Activated CD8-positive, alpha-beta memory T cell treated with anti-CD3 and anti-CD28 coated beads, Interleukin-2, amount 10 ng/mL, durations not matched to agents 7 days and 5 days (primary cell): Measurements from ENCODE around the gene BUD13. TPM values are rescaled to one million over a fixed set of nuclear protein-coding genes. Genes with fewer than 3 reads are reported as not detected.

Experiments used
- ATAC-seq: fragments of 150-1000 bp; cut with Tn5 transposase; one replicate; pipeline ENCODE4 v1.10.0; 2021; ENCODE audit warnings: moderate library complexity
- CTCF ChIA-PET: fragments of 350-600 bp; sonication (Branson Sonifier 250); formaldehyde crosslinking; loops from one replicate; lab custom pipeline; 2021; ENCODE audit warnings: antibody characterized with exemption; lab: Charles Lee
- DNase-seq: peaks from one replicate; pipeline ENCODE4 v3.0.0-alpha.2; 2020
- H3K27ac Mint-ChIP-seq: one replicate; pipeline ENCODE4 v1.8.0; 2021; ENCODE audit warnings: mild to moderate bottlenecking, mixed read lengths
- H3K27me3 Mint-ChIP-seq: one replicate; pipeline ENCODE4 v1.8.0; 2021; ENCODE audit warnings: mixed read lengths
- H3K36me3 Mint-ChIP-seq: one replicate; pipeline ENCODE4 v1.8.0; 2021; ENCODE audit warnings: mild to moderate bottlenecking, mixed read lengths
- H3K4me1 Mint-ChIP-seq: one replicate; pipeline ENCODE4 v1.8.0; 2021; ENCODE audit warnings: mixed read lengths
- H3K4me3 Mint-ChIP-seq: one replicate; pipeline ENCODE4 v1.8.0; 2021; ENCODE audit warnings: mild to moderate bottlenecking, moderate library complexity, mixed read lengths
- H3K9me3 Mint-ChIP-seq: one replicate; pipeline ENCODE4 v1.8.0; 2022; ENCODE audit warnings: low read depth, mixed read lengths
- total RNA-seq, 2 experiments: library from RNA; stranded (reverse); gene quantifications; one replicate each; pipeline ENCODE4 v1.2.3, GENCODE V29; 2021

The BUD13 gene
- total RNA-seq, 2 experiments from 2014 or later, result 35.2 to 40.2 TPM

DNA sequence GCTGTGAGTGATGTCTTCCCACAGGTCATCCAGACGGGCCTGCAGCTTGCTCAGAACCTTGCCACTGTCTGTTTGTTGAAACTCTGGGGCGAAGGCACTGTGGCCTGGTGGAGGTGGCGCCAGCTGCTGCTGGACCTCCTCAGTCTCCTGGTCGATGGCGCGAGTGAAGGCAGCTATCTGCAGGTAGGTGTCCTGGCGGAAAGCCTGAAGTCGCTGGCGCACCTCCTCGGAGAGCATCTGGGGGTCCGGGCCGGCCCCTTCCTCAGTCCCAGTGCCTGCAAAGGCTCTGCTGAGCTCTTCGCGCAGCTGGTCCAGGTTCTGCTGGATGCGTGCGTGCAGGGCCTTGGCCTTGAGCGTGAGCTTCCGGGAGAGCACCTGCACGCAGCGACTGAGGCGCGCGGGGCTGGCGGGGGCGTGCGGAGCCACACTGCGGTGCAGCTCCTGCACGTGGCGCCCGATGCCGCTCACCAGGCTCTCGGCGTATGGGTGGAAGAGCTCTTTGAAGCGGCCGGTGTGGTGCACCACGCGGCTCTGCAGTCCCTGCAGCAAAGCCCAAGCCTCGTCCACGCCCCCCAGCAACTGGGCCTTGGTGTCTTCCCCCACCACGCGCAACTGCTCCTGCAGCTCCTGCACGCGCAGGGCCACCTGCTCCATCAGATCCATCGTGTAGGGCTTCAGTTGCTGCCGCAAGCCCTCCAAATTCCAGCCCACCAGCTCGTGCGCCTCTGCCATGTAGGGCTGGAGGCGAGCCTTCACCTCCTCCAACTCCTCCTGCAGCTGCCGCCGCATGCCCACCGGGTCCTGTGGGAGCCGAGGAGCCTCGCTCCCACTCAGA lies 17.6 kb upstream of the BUD13 start:
- DNase-seq (no peak), ATAC-seq (no peak)
- Mint-ChIP-seq H3K4me3 (no peak overlapping the region), H3K27ac (no peak overlapping the region), H3K27me3 (peaks cover 2% of the 10 kb centered on the region), H3K36me3 (peaks cover 16% of the 10 kb centered on the region), H3K4me1 (peaks cover 32% of the 10 kb centered on the region), H3K9me3 (no peaks in the 10 kb centered on the region)
- CTCF ChIA-PET, result interaction anchor here (0.6 to 9.1 kb wide), 33 partner anchors 8 to 436 kb away, joined by 3 to 187 read pairs (median 5); partner anchors contain the start of genes APOA1, APOA4, APOC3 and BUD13

DNA sequence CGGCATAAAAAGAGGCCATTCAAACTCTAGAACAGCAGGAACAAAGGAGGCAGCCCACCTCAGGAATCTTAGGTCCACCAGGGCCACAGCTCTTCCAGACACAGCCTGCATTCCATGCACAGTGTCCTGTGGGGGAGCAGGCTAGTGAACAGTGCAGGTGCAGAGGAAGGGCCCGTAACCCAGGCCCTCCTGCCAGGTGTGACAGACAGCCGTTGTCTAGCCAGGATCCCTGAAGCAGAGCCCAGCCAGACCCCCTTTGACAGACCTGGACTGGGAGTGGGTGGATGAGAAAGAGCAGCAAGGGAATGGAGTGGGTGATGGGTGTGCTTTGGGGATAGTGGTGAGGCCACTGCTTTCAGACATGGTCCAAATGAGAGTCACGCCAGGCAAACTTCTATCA lies 16.2 kb upstream of the BUD13 start:
- H3K27me3 Mint-ChIP-seq, result peaks cover 2% of the 10 kb centered on the region
- H3K36me3 Mint-ChIP-seq, result peaks cover 30% of the 10 kb centered on the region
- no peaks in the 10 kb centered on the region for H3K9me3 Mint-ChIP-seq
- H3K4me3 Mint-ChIP-seq, result no peak overlapping the region
- DNase-seq, result no peak
- CTCF ChIA-PET, result interaction anchor here (1.1 to 9.1 kb wide), 7 partner anchors 12 to 316 kb away, joined by 4 to 187 read pairs (median 38); partner anchors contain the start of genes APOA1, BUD13 and SIK3
- no peak overlapping the region for H3K27ac Mint-ChIP-seq
- peaks cover 46% of the 10 kb centered on the region for H3K4me1 Mint-ChIP-seq
- ATAC-seq, result no peak

DNA sequence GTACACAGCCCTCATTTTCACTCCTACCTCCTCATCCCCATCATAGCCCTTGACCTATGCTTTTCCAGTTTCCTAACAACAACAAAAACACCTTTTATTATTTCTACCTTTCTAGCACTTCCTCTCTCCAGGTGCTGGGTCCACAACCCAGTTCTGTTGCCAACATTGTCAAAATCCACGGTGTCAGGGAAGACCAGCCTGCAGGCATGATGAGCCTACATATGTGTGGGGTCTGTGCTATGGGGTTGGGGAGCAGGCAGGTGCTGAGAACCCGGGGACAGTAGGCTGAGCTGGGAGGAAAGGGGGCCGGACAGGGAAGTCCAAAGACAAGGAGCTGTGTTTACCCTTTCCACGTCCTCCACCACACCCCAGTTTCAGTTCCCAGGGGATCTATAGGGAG lies 15.7 kb upstream of the BUD13 start:
- Mint-ChIP-seq H3K27ac (peak overlapping the region; percentile 88), H3K4me1 (peaks cover 48% of the 10 kb centered on the region), H3K36me3 (peaks cover 32% of the 10 kb centered on the region), H3K4me3 (peak overlapping the region; percentile 82), H3K9me3 (no peaks in the 10 kb centered on the region), H3K27me3 (peaks cover 2% of the 10 kb centered on the region)
- CTCF ChIA-PET, result interaction anchor here (1.1 to 9.1 kb wide), 10 partner anchors 10 to 317 kb away, joined by 3 to 187 read pairs (median 4); partner anchors contain the start of genes APOA1, BUD13 and SIK3
- no peak for ATAC-seq
- DNase-seq, result no peak

DNA sequence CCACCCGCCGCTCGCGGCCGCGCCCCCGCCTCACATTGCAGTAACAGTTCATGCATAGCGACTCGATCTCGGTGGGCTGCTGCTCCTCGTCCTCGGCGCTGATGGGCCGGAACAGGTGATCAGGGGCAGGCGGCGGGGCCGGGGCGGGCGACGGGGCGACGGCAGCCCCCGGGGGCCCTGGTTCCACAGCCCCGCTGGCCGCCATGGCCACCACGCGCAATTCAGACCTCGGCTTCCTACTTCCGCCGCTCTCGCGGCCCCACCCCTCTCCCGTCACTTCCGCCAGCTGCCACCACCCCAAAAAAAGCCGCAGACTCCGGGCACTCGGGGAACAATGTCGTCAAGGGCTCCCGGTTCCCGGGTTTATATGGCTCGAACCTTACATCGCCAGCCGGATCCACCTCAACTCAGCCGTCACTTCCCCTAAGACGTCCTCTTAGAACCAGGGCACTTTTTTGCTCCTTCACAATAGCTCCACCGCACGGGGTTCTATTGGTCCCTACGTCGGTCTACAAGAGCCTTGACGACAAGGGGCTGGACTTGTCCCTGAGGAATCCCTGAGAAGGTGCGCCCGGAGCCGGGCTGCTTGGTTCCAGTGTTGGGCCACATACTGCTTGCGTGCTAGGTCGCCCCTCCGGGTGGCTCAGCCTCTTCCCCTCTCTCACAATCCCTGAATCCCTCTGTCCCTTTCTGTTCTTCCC lies 15.1 kb upstream of the BUD13 start, which contains the start of gene ZPR1:
ZPR1 (minus strand) TSS at position 238 of the 701 bp plus-strand sequence; CDS start at position 205, 33 bp downstream.
- Mint-ChIP-seq H3K36me3 (peaks cover 38% of the 10 kb centered on the region), H3K27me3 (peaks cover 2% of the 10 kb centered on the region), H3K4me3 (peak within 1 kb of the TSS; percentile 82), H3K27ac (peak within 1 kb of the TSS; percentile 88), H3K9me3 (no peaks in the 10 kb centered on the region), H3K4me1 (peaks cover 54% of the 10 kb centered on the region)
- CTCF ChIA-PET, result interaction anchor here (0.8 to 9.1 kb wide), 13 partner anchors 9 to 443 kb away, joined by 3 to 187 read pairs (median 5); partner anchors contain the start of genes APOA1, BUD13 and SIK3
- DNase-seq (peak; percentile 91), ATAC-seq (peak; percentile 89)

DNA sequence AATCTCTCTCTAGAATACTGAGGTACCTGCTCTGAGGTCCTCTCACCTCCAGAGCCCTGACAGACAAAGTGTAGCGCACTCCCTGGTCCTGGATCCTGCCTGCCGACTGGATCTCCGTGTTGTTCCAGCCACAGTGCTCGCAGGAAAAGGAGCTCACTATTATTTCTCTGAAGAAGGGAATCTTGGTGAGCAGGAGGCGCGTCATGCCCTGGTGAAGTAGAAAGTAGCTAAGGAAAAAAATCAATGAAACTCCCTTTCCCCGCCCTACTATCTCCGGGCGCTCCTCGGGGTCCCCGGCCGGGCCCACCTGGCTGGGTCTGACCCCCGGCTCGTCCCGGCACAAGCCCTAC lies 14.6 kb upstream of the BUD13 start:
- H3K27ac Mint-ChIP-seq, result peak overlapping the region; percentile 71
- H3K4me3 Mint-ChIP-seq, result peak overlapping the region; percentile 82
- peaks cover 42% of the 10 kb centered on the region for H3K36me3 Mint-ChIP-seq
- DNase-seq, result no peak
- no peaks in the 10 kb centered on the region for H3K9me3 Mint-ChIP-seq
- H3K27me3 Mint-ChIP-seq, result peaks cover 2% of the 10 kb centered on the region
- peaks cover 59% of the 10 kb centered on the region for H3K4me1 Mint-ChIP-seq
- CTCF ChIA-PET, result interaction anchor here (0.6 to 9.1 kb wide), 13 partner anchors 9 to 443 kb away, joined by 3 to 187 read pairs (median 5); partner anchors contain the start of genes APOA1, BUD13 and SIK3
- ATAC-seq, result peak; percentile 2

GRCh38 chr11:116786966-116787365 lies 14.2 kb upstream of the BUD13 start:
- no peak for DNase-seq
- no peak for ATAC-seq
- Mint-ChIP-seq H3K4me3 (peak overlapping the region; percentile 82), H3K27me3 (peaks cover 2% of the 10 kb centered on the region), H3K4me1 (peaks cover 64% of the 10 kb centered on the region), H3K27ac (peak overlapping the region; percentile 71), H3K36me3 (peaks cover 47% of the 10 kb centered on the region), H3K9me3 (no peaks in the 10 kb centered on the region)
- CTCF ChIA-PET, result interaction anchor here (0.6 to 9.1 kb wide), 13 partner anchors 8 to 444 kb away, joined by 3 to 187 read pairs (median 5); partner anchors contain the start of genes APOA1, BUD13 and SIK3

- Mint-ChIP-seq H3K27me3 (peaks cover 2% of the 10 kb centered on the region), H3K27ac (peak overlapping the region; percentile 5), H3K4me3 (peak overlapping the region; percentile 82), H3K9me3 (no peaks in the 10 kb centered on the region), H3K36me3 (peaks cover 50% of the 10 kb centered on the region), H3K4me1 (peaks cover 67% of the 10 kb centered on the region)
- CTCF ChIA-PET, result interaction anchor here (0.8 to 9.1 kb wide), 6 partner anchors 12 to 444 kb away, joined by 3 to 187 read pairs (median 33); partner anchors contain the start of genes APOA1 and BUD13
- no peak for ATAC-seq
- DNase-seq, result no peak
Observed at GRCh38 chr11:116786326-116786725, 13.5 kb upstream of the BUD13 start.

- Mint-ChIP-seq H3K4me1 (peaks cover 74% of the 10 kb centered on the region), H3K9me3 (no peaks in the 10 kb centered on the region), H3K27ac (peak overlapping the region; percentile 78), H3K36me3 (peaks cover 81% of the 10 kb centered on the region), H3K27me3 (no peaks in the 10 kb centered on the region), H3K4me3 (no peak overlapping the region)
- CTCF ChIA-PET, result interaction anchor here (1.0 to 1.5 kb wide), 2 partner anchors 9 to 53 kb away, joined by 6 to 8 read pairs; partner anchors contain the start of gene APOA5
- peak; percentile 62 for DNase-seq
- peak; percentile 67 for ATAC-seq
Observed at GRCh38 chr11:116782728-116783127, 9.9 kb upstream of the BUD13 start.

DNA sequence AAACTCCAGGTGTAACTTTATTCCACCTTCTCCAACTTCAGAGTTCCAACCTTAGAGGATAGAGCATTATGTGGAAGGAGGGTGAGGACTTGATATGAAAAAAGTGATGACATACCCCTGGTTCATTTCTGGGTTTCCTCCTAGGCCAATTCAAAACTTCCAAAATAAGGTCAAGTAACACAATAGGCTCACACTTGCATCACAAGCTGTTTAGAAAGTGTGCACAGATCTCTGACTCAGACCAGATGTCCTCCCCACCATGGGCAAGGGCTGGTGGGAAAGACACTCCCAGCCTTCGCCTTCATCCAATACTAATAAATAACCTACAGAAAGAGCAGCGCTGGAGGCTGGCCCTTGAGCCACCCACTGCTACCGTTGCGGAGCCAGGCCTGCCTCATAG lies 5.8 kb upstream of the BUD13 start:
- H3K27ac Mint-ChIP-seq, result no peak overlapping the region
- no peaks in the 10 kb centered on the region for H3K27me3 Mint-ChIP-seq
- no peak overlapping the region for H3K4me3 Mint-ChIP-seq
- H3K4me1 Mint-ChIP-seq, result peaks cover 67% of the 10 kb centered on the region
- H3K9me3 Mint-ChIP-seq, result no peaks in the 10 kb centered on the region
- H3K36me3 Mint-ChIP-seq, result peaks cover 68% of the 10 kb centered on the region
- CTCF ChIA-PET, result interaction anchor here (1.6 kb wide), 1 partner anchor 9 kb away, joined by 5 read pairs; the partner anchor contains the start of gene ZPR1
- DNase-seq, result no peak
- no peak for ATAC-seq

DNA sequence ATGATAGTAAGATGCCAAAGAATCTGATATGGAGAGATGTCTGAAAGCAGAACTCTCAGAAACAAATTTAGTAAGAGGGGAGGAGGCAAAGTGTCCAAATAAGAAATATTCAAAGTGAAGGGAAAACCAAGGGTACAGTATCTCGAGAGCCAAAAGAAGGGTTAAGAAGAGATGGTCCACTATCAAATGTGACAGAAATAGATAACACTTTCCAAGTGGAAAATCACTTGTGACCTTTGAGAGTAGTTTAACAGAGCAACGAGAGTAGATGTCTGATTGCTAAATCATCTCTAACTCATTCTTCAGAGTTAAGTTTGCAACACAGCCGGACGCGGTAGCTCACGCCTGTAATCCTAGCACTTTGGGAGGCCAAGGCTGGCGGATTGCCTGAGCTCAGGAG lies 4.3 kb upstream of the BUD13 start:
- Mint-ChIP-seq H3K4me1 (peaks cover 57% of the 10 kb centered on the region), H3K36me3 (peaks cover 55% of the 10 kb centered on the region), H3K27ac (no peak overlapping the region), H3K27me3 (no peaks in the 10 kb centered on the region), H3K4me3 (no peak overlapping the region), H3K9me3 (no peaks in the 10 kb centered on the region)
- DNase-seq (no peak), ATAC-seq (no peak)
- CTCF ChIA-PET, result no interaction called here

- ATAC-seq (no peak), DNase-seq (no peak)
- no peaks in the 10 kb centered on the region for H3K27me3 Mint-ChIP-seq
- H3K4me3 Mint-ChIP-seq, result no peak overlapping the region
- peaks cover 52% of the 10 kb centered on the region for H3K36me3 Mint-ChIP-seq
- CTCF ChIA-PET, result interaction anchor here (6.0 kb wide), 1 partner anchor 12 kb away, joined by 59 read pairs; the partner anchor contains the start of genes APOA5 and ZPR1
- no peaks in the 10 kb centered on the region for H3K9me3 Mint-ChIP-seq
- no peak overlapping the region for H3K27ac Mint-ChIP-seq
- peaks cover 60% of the 10 kb centered on the region for H3K4me1 Mint-ChIP-seq
Observed at GRCh38 chr11:116776522-116776984, 3.8 kb upstream of the BUD13 start.

DNA sequence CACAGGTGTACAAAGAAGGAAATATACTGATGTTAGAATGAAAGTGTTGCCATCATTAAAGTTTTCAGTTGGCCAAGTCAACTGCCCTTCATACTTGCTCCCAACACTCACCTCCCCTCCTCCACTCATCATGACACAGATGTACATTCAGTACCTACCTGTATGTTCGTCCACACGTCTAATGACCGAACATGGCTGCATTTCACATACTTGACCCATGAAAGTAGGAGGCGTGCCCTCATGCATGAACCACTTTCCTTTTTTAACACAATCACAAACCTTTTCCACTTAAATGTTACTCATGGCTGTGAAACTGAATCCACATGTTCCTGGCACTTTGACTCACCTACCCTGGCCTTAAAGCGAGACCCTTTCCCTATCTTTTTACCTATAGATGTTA lies 3.2 kb upstream of the BUD13 start:
- Mint-ChIP-seq H3K4me1 (peaks cover 59% of the 10 kb centered on the region), H3K27me3 (no peaks in the 10 kb centered on the region), H3K27ac (peak overlapping the region; percentile 4), H3K4me3 (no peak overlapping the region), H3K36me3 (peaks cover 47% of the 10 kb centered on the region), H3K9me3 (no peaks in the 10 kb centered on the region)
- ATAC-seq, result no peak
- no peak for DNase-seq
- CTCF ChIA-PET, result interaction anchor here (6.0 kb wide), 1 partner anchor 13 kb away, joined by 59 read pairs; the partner anchor contains the start of genes APOA5 and ZPR1
